ENCODE data around the gene SORBS2. TPM values are rescaled to one million over a fixed set of nuclear protein-coding genes. Genes with fewer than 3 reads are reported as not detected.

SORBS2 gene
- total and polyA plus RNA-seq, 7 donors: 7.9 to 1,032 (median 849) TPM

DNA sequence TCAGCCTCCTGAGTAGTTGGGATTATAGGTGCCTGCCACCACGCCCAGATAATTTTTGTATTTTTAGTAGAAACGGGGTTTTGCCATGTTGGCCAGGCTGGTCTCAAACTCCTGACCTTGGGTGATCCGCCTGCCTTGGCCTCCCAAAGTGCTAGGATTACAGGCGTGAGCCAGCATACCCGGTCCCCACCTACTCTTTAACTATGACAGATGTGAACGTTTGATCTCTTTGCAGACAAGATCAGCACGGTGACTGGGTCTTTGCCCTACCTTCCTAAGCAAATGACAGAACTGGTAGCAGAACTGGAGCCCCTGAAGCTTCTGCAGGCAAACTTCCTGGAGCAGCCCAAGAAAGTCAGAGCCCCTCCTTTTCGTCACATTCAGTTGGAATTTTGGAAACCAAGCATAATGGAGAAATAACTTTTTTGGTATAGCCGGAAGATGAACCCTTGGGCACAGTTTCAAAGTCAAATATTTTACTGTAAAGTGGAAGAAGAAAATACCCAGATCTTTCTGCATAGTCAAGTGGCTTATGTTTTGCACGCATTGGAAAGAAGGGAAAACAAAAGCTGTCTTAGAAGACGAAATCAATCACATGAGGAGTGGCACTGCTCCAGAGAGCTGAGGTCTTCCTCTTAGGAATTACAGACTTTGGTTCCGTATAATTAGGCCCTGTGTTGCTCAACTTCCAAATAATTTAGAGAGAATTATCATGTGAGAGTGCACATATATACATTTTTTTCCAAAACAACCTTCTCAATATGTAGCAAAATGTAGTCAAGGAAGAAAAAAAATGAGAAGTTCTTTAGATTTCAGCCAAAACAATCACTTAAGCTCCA, 90.6 kb downstream of the SORBS2 start:
- peaks cover 0 to 98% (median 64%) of the 10 kb centered on the region in 4 donors for H3K4me1 ChIP-seq
- peak overlapping the region; percentile 77 to 88 (median 82) for H3K27ac ChIP-seq

DNA sequence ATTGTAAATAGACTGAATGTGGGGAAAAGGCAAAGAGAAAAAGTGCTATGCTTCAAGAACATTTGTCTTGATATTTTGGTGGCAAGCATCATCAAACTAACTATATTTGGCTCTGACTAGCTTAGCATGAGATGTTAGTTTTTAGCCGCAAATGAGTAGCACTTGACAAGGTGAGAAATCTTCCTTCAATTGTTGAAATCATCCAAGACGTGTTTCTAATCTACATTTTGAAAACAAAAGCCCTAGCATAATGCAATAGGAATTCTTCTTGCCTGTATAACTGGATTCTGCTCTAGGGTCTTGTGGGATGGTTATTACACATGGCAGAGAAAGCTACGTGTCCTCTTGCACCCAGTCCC, 92.5 kb downstream of the SORBS2 start:
- H3K36me3 ChIP-seq: no peaks in the 10 kb centered on the region
- H3K27me3 ChIP-seq: no peaks in the 10 kb centered on the region
- intact Hi-C loops (cut with DNase I): no loop called here
- TF ChIP-seq POLR2A (IDR thresholded peaks at IDR 0.05) (no peak), EP300 (IDR thresholded peaks at IDR 0.05) (no peak), POLR2AphosphoS5 (IDR thresholded peaks at IDR 0.05) (no peak)
- TF ChIP-seq, protein P1, sequence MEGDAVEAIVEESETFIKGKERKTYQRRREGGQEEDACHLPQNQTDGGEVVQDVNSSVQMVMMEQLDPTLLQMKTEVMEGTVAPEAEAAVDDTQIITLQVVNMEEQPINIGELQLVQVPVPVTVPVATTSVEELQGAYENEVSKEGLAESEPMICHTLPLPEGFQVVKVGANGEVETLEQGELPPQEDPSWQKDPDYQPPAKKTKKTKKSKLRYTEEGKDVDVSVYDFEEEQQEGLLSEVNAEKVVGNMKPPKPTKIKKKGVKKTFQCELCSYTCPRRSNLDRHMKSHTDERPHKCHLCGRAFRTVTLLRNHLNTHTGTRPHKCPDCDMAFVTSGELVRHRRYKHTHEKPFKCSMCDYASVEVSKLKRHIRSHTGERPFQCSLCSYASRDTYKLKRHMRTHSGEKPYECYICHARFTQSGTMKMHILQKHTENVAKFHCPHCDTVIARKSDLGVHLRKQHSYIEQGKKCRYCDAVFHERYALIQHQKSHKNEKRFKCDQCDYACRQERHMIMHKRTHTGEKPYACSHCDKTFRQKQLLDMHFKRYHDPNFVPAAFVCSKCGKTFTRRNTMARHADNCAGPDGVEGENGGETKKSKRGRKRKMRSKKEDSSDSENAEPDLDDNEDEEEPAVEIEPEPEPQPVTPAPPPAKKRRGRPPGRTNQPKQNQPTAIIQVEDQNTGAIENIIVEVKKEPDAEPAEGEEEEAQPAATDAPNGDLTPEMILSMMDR (IDR thresholded peaks at IDR 0.05): no peak
- 90 to 92% methylated on average over 3 of the region's 3 CpGs for WGBS, 2 donors
- H3K4me1 ChIP-seq: peaks cover 0 to 93% (median 72%) of the 10 kb centered on the region in 4 donors
- no peaks in the 10 kb centered on the region for H3K9me3 ChIP-seq
- H3K27ac ChIP-seq: peak overlapping the region; percentile 77 to 88 (median 82)
- H3K4me3 ChIP-seq: no peak overlapping the region
- DNase-seq: no peak

More for the DNA sequence above, 90.6 kb downstream of the SORBS2 start:
- no peak for DNase-seq
- intact Hi-C loops (cut with DNase I): loop anchor here (5.0 kb wide), 1 partner anchor 64 kb away; no protein-coding TSS in a partner anchor
- TF ChIP-seq, protein P1 (IDR thresholded peaks at IDR 0.05): no peak
- TF ChIP-seq POLR2AphosphoS5 (IDR thresholded peaks at IDR 0.05): no peak
- H3K36me3 ChIP-seq: no peaks in the 10 kb centered on the region
- H3K4me3 ChIP-seq: no peak overlapping the region
- 71 to 75% methylated on average over 12 of the region's 12 CpGs for WGBS, 2 donors
- no peaks in the 10 kb centered on the region for H3K27me3 ChIP-seq
- no peaks in the 10 kb centered on the region for H3K9me3 ChIP-seq

DNA sequence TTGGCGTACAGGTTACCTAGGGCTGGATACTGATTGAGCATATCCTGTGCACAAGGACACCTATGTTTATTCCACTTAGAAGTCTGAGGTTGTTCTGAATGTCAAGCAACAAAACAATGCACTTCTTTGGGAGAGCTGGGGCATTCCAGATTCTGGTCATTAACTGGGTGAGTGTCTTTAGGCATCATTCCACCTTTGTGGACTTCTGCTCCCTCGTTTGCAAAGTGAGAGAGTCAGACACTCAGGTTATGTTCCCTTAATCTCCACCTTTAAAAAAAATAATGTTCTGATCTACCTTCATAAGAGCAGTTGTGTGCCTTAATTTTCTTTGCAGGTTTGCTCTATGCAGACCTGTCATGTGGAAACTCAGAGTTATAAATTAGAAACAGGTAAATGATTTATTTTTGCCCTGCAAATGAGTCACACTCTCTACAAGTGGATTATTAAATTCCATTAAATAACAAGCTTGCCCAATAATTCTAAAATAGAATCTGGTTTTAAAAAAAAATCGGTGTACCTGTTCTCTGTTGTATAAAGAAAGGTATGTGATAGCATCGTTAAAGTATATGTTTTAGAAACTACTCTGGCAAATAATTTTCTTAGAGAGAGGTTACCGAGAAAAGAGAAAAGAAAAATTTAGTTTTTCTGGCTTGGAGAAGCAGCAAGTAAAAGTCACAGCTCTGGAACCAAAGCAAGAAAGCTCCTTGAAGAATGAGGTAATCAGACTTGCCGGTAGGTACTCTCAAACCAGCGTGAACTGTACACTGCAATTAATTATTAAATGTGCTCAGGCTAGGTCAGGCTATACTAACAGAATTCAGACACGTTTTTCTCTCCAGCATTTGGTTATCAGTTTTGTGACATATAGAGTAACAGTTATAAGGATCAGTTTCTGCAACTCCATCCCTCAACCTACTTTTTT, 93.2 kb downstream of the SORBS2 start:
- intact Hi-C loops (cut with DNase I): no loop called here
- no peaks in the 10 kb centered on the region for H3K36me3 ChIP-seq
- TF ChIP-seq POLR2A (IDR thresholded peaks at IDR 0.05): no peak
- TF ChIP-seq, protein P1 (IDR thresholded peaks at IDR 0.05): no peak
- TF ChIP-seq POLR2AphosphoS5 (IDR thresholded peaks at IDR 0.05): peak in 1 of 4 donors; percentile 16
- TF ChIP-seq EP300 (IDR thresholded peaks at IDR 0.05): no peak
- no peaks in the 10 kb centered on the region for H3K9me3 ChIP-seq
- no peak for DNase-seq
- peaks cover 0 to 86% (median 65%) of the 10 kb centered on the region in 4 donors for H3K4me1 ChIP-seq
- peak overlapping the region; percentile 77 to 88 (median 82) for H3K27ac ChIP-seq
- no peaks in the 10 kb centered on the region for H3K27me3 ChIP-seq
- no peak overlapping the region for H3K4me3 ChIP-seq
- WGBS, 2 donors: 75 to 80% methylated on average over 8 of the region's 8 CpGs

DNA sequence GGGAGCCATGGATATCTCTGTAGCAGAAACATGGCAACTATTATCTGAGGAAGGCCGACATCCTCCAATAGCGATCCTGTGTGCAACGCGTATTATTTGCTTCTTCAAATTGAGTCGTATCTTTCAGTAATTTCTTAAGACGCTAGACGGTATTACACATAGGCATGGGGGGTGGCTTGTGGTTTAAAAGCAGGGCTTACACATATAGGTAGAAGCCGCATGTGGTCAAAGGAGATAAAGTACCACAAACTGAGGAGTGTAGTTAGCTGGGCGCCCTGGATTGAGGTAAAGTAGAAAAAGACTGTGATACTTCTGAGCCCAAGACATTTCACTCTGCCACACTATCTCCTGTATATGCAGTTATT, 94.6 kb downstream of the SORBS2 start:
- Histone ChIP-seq H3K4me1 (peaks cover 0 to 79% (median 51%) of the 10 kb centered on the region in 4 donors), H3K27ac (peak overlapping the region in 3 of 4 donors; percentile 29 to 88 (median 82))

More for the DNA sequence above, 94.6 kb downstream of the SORBS2 start:
- Histone ChIP-seq H3K36me3 (no peaks in the 10 kb centered on the region), H3K27me3 (no peaks in the 10 kb centered on the region), H3K9me3 (no peaks in the 10 kb centered on the region), H3K4me3 (no peak overlapping the region)
- TF ChIP-seq POLR2AphosphoS5 (IDR thresholded peaks at IDR 0.05) (no peak), EP300 (IDR thresholded peaks at IDR 0.05) (no peak), POLR2A (IDR thresholded peaks at IDR 0.05) (no peak)
- TF ChIP-seq, protein P1 (IDR thresholded peaks at IDR 0.05): no peak
- 92 to 94% methylated on average over 9 of the region's 9 CpGs for whole genome bisulfite sequencing, 2 donors
- intact Hi-C loops (cut with DNase I): no loop called here
- DNase-seq: no peak
